ENCODE data around the gene KDM5A. TPM values are rescaled to one million over a fixed set of nuclear protein-coding genes. Genes with fewer than 3 reads are reported as not detected.
A peak's percentile ranks its signal among the peaks of the same experiment; 100 is the strongest.
"Not testable (repeated sequence)": the region's sequence is repeated elsewhere in the genome, so short reads cannot be mapped to it uniquely, and the experiment has no call there.

KDM5A gene
- total RNA-seq, result 10 to 100 TPM; 54.6 to 76.2 (median 74.9) TPM
- long read RNA-seq, donor 1, full-length matches to known transcripts, result 13 of 40 reads
- long read RNA-seq, donor 1, partial matches to known transcripts, result 23 of 40 reads
- long read RNA-seq, donor 1, other reads (novel, unspliced or antisense), result 4 of 40 reads
- long read RNA-seq, donor 2, partial matches to known transcripts, result 12 of 14 reads
- long read RNA-seq, donor 2, other reads (novel, unspliced or antisense), result 2 of 14 reads

DNA sequence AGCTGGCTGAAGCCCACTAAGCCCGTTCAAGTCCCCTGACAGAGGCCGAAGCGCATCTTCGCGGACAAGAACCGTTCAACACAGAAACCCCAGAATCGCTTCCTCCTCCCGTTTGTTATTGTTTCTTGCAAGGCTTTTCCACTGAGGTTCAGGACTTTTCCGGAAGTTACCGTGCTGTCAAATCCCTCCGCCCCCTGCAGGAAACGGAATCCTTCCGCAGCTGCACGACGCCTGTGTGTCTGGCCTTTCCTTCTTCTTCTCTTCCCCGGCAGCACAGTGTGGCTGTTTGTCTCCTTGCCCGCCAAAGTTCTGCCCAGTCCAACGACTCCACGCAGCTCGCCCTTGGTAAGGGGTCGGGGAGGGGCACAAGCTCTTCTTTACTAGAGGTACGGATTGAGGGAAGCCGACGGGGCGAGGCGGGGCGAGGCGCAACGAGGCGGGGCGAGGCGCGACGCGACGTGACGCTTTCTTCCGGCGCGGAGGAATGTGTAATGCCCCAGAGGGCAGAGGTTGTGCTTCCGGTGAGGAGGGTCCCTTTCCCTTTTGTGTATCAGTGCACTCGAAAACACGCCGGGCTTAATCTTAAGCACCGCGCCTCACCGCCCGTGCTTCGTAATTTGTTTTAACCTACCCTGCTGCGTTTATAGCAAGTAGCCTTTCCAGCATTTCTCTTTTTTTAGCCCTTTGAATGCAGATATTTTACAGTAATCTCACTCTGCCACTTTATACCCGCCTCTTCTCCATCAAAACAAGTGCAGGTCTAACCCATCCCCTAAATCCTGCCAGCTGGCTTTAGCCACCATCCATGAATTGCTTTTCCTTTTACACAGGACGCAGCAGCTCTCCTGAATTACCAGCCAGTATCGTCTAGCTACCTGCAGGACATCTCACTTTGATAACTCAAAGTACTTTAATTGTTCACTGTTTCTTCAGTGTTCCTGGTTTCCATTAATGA lies at the start of gene KDM5A:
KDM5A (minus strand) TSS at position 179 of the 955 bp plus-strand sequence. CDS start 229 bp downstream, outside the sequence.
- Histone ChIP-seq H3K9me3 (no peaks in the 10 kb centered on the region), H3K36me3 (ENCODE audit: low read depth) (no peaks in the 10 kb centered on the region), H3K4me1 (ENCODE audit: low read depth) (peaks cover 21% of the 10 kb centered on the region), H3K4me3 (peak within 1 kb of the TSS; percentile 59)
- ATAC-seq (peak; percentile 99), DNase-seq (peak; percentile 89 to 92 (median 92))
- no peak for TF ChIP-seq CTCF (IDR thresholded peaks at IDR 0.05)
- intact Hi-C loops (cut with DNase I, micrococcal nuclease), result no loop called here

DNA sequence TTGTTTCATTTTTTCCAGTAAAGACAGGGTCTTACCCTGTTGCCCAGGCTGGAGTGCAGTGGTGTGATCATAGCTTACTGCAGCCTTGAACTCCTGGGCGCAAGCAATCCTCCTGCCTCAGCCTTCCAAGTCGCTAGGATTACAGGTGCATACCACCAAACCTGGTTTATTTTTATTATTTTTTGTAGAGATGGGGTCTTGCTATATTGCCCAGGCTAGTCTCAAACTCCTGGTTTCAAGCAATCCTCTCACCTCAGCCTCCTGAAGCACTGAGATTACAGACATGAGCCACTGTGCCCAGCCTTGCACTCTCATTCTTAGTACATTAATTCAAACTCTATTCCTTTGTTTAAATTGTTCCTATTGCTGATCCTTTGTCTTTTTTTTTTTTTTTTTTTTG lies 46.6 kb upstream of the KDM5A start:
- H3K36me3 ChIP-seq (ENCODE audit: low read depth); H3K4me1 ChIP-seq (ENCODE audit: low read depth); H3K9me3 ChIP-seq; DNase-seq; H3K4me3 ChIP-seq; ATAC-seq; intact Hi-C loops (cut with DNase I, micrococcal nuclease): not testable (repeated sequence)

- no peak for TF ChIP-seq CTCF (IDR thresholded peaks at IDR 0.05)
- ATAC-seq (no peak), DNase-seq (no peak)
- intact Hi-C loops (cut with DNase I, micrococcal nuclease), result no loop called here
- H3K4me1 ChIP-seq (ENCODE audit: low read depth), result no peaks in the 10 kb centered on the region
- H3K36me3 ChIP-seq (ENCODE audit: low read depth), result no peaks in the 10 kb centered on the region
- H3K4me3 ChIP-seq, result no peak overlapping the region
- no peaks in the 10 kb centered on the region for H3K9me3 ChIP-seq
These were observed 33.4 kb upstream of the KDM5A start for GRCh38 chr12:422526-422925.

DNA sequence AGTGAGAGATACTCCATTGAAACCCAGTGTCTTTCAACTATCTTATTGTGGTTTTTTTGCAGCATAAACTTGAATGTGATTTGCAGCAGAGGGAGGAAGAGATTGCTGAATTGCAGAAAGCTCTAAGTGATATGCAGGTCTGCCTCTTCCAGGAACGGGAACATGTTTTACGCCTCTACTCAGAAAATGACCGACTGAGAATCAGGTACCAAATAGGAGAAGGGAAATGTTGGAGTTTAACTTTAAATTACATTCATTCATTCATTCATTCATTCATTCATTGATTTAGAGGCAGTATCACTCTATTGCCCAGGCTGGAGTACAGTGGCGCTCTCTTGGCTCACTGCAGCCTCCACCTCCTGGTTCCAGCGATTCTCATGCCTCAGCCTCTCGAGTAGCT lies 29.3 kb upstream of the KDM5A start:
- Histone ChIP-seq H3K4me1 (ENCODE audit: low read depth) (no peaks in the 10 kb centered on the region), H3K36me3 (ENCODE audit: low read depth) (no peaks in the 10 kb centered on the region), H3K4me3 (no peak overlapping the region), H3K9me3 (no peaks in the 10 kb centered on the region)
- no peak for TF ChIP-seq CTCF (IDR thresholded peaks at IDR 0.05)
- ATAC-seq (no peak), DNase-seq (no peak)
- intact Hi-C loops (cut with DNase I, micrococcal nuclease), result no loop called here

DNA sequence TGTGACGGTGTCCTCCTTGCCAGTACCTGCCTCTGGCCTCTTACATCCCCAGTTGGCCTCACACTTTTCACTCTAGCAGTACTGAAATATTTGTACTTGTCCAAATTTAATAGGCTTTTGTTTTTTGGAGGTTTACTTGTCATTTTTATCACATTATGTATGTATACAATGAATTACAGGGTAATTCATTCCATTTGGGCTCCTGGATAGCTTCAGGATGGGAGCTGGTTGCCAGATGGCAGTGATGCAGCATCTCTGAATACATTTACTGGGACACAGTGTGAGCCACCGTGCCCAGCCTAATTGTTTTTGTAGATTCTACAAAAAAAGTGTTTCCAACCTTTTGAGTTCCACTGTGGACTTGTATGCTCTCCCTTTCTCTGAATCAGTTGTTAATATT lies 25.7 kb upstream of the KDM5A start:
- no peak for DNase-seq
- TF ChIP-seq CTCF (IDR thresholded peaks at IDR 0.05), result no peak
- Histone ChIP-seq H3K4me1 (ENCODE audit: low read depth) (no peaks in the 10 kb centered on the region), H3K36me3 (ENCODE audit: low read depth) (no peaks in the 10 kb centered on the region), H3K9me3 (no peaks in the 10 kb centered on the region), H3K4me3 (no peak overlapping the region)
- ATAC-seq, result no peak
- intact Hi-C loops (cut with DNase I, micrococcal nuclease), result no loop called here

DNA sequence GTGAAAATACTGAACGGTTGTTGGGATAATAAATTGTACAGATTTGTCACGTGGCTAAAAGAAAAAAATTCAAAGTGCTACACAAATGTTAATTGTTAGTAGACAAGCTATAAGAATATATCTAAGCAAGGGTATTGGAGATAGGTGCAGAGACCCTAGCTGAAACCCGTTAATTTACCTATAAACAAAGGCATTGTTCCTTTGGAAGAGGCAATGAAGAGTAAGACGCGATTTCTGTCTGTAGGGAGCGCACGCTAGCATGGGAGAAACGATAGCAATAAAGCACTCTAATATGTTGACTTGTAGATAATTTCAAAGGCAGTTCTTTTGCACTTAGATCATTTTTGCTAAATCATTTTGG lies 12.9 kb upstream of the KDM5A start:
- ATAC-seq (peak; percentile 19), DNase-seq (no peak)
- intact Hi-C loops (cut with DNase I, micrococcal nuclease), result no loop called here
- peak overlapping the region; percentile 20 for H3K4me3 ChIP-seq
- no peak for TF ChIP-seq CTCF (IDR thresholded peaks at IDR 0.05)
- H3K4me1 ChIP-seq (ENCODE audit: low read depth), result peaks cover 6% of the 10 kb centered on the region
- H3K9me3 ChIP-seq, result no peaks in the 10 kb centered on the region
- no peaks in the 10 kb centered on the region for H3K36me3 ChIP-seq (ENCODE audit: low read depth)
